ENCODE results near the gene CLCN3. TPM values are rescaled to one million over a fixed set of nuclear protein-coding genes. Genes with fewer than 3 reads are reported as not detected.
A peak's percentile ranks its signal among the peaks of the same experiment; 100 is the strongest.

CLCN3 gene
- total and polyA plus RNA-seq, 9 of the 15 experiments (the other 6 are each of a cell fraction or from before 2014, with no cell fraction given) = 12.7 to 60.6 (median 38.5) TPM

DNA sequence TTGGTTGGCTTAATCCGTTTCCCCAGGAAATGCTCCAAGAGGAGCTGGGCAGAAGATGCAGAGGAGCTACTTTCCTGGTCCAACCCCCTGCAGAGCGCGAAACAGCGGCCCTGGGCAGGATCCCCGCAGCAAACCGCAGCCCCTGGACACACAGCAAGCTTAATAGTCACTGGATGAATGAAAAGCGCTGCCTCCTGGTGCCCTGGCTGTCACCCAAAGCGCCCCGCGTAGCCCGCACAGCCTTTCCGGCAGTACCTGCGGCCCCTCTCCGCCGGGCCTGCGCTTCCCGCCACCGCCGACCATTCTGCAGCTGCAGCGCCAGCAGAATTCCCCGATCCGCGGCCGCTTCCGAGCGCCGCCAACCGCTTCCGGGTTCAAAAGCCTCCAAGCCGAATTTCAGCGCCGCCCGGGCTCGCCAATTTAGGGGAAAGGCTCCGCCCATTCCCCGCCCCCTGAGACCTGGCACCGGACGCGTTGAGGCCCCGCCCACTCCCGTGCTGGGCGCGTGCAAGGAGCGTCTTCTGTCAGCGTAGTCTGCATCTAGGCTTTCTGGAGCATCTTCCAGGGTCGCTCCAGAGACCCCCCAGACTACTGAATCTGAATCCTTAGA is 137.3 kb downstream of the CLCN3 start, which contains the start of gene HPF1 (continued):
- TF ChIP-seq SFPQ (IDR thresholded peaks at IDR 0.05; ENCODE audit: low read depth, low read length) (no peak), FOS (IDR thresholded peaks at IDR 0.05; ENCODE audit: extremely low read depth, insufficient read length) (no peak), FOXP1 (CRISPR knock-in tag; IDR thresholded peaks at IDR 0.05) (no peak), TFE3 (CRISPR knock-in tag; IDR thresholded peaks at IDR 0.05) (no peak), SRSF7 (optimal IDR thresholded peaks at IDR 0.05; ENCODE audit: low read depth, low read length) (no peak), FOXA1 (IDR thresholded peaks at IDR 0.05; ENCODE audit: borderline replicate concordance) (no peak), MEIS2 (IDR thresholded peaks at IDR 0.05; ENCODE audit: partially characterized antibody) (peak; percentile 18), EGR1 (conservative IDR thresholded peaks at IDR 0.05) (no peak), NFATC3 (IDR thresholded peaks at IDR 0.05) (no peak), ZNF232 (CRISPR knock-in tag; IDR thresholded peaks at IDR 0.05) (no peak), NELFE (IDR thresholded peaks at IDR 0.05; ENCODE audit: insufficient read depth, insufficient read length) (no peak), JUN (IDR thresholded peaks at IDR 0.05; ENCODE audit: borderline replicate concordance, low read depth, low read length) (no peak), JUN (CRISPR knock-in tag; IDR thresholded peaks at IDR 0.05; ENCODE audit: borderline replicate concordance) (no peak), ZNF280B (CRISPR knock-in tag; IDR thresholded peaks at IDR 0.05) (no peak), HEY1 (CRISPR knock-in tag; IDR thresholded peaks at IDR 0.05; ENCODE audit: borderline replicate concordance) (no peak)
- TF ChIP-seq, protein P1, sequence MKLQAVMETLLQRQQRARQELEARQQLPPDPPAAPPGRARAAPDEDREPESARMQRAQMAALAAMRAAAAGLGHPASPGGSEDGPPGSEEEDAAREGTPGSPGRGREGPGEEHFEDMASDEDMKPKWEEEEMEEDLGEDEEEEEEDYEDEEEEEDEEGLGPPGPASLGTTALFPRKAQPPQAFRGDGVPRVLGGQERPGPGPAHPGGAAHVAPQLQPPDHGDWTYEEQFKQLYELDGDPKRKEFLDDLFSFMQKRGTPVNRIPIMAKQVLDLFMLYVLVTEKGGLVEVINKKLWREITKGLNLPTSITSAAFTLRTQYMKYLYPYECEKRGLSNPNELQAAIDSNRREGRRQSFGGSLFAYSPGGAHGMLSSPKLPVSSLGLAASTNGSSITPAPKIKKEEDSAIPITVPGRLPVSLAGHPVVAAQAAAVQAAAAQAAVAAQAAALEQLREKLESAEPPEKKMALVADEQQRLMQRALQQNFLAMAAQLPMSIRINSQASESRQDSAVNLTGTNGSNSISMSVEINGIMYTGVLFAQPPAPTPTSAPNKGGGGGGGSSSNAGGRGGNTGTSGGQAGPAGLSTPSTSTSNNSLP (IDR thresholded peaks at IDR 0.05; ENCODE audit: borderline replicate concordance, low read depth, low read length) = no peak
- TF ChIP-seq, protein P2, sequence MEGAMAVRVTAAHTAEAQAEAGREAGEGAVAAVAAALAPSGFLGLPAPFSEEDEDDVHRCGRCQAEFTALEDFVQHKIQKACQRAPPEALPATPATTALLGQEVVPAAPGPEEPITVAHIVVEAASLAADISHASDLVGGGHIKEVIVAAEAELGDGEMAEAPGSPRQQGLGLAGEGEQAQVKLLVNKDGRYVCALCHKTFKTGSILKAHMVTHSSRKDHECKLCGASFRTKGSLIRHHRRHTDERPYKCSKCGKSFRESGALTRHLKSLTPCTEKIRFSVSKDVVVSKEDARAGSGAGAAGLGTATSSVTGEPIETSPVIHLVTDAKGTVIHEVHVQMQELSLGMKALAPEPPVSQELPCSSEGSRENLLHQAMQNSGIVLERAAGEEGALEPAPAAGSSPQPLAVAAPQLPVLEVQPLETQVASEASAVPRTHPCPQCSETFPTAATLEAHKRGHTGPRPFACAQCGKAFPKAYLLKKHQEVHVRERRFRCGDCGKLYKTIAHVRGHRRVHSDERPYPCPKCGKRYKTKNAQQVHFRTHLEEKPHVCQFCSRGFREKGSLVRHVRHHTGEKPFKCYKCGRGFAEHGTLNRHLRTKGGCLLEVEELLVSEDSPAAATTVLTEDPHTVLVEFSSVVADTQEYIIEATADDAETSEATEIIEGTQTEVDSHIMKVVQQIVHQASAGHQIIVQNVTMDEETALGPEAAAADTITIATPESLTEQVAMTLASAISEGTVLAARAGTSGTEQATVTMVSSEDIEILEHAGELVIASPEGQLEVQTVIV (CRISPR knock-in tag; IDR thresholded peaks at IDR 0.05; ENCODE audit: borderline replicate concordance) = no peak

Data from K562 (cell line).